Endothelial cell of umbilical vein (primary cell): ENCODE results near the gene JMJD8. TPM values are rescaled to one million over a fixed set of nuclear protein-coding genes. Genes with fewer than 3 reads are reported as not detected.
A peak's percentile ranks its signal among the peaks of the same experiment; 100 is the strongest.

Source experiments
- BruUV-seq: library from RNA; stranded (reverse); fragments of 400-500 nt; replicated peaks from 2 replicates; lab custom pipeline; 2021; lab: Mats Ljungman, UMichigan
- CTCF ChIA-PET: fragments of 300-600, 350-600 bp; sonication (Branson Sonifier 250); formaldehyde crosslinking; loops from one replicate; lab custom pipeline; 2021; ENCODE audit warnings: antibody characterized with exemption, inconsistent platforms; lab: Charles Lee
- POLR2A ChIA-PET: fragments of 300-600, 350-600 bp; sonication (Branson Sonifier 250); formaldehyde crosslinking; loops from one replicate; lab custom pipeline; 2021; ENCODE audit warnings: antibody characterized with exemption, inconsistent platforms; lab: Charles Lee
- DNase-seq: peaks from one replicate; pipeline ENCODE4 v3.0.0-alpha.2; 2011; ENCODE audit warnings: low read depth, low spot score
- FAIRE-seq: peaks from 2 replicates; lab custom pipeline; 2011; peaks lifted over from hg19 to GRCh38; lab: Jason Lieb, UNC
- H2AFZ ChIP-seq: 2 replicates; pipeline ENCODE4 v1.6.0; 2012; ENCODE audit warnings: low read depth, low read length, control low read depth, inconsistent platforms
- H3K27ac ChIP-seq: 2 replicates; pipeline ENCODE4 v1.5.1; 2011; ENCODE audit warnings: low read depth, mild to moderate bottlenecking, control low read depth, low read length, moderate library complexity; ENCODE audit not compliant: insufficient read depth
- H3K27me3 ChIP-seq, 2 experiments: 2 replicates each; pipeline versions ENCODE4 v1.6.0 to v1.6.1; 2011; ENCODE audit warnings: low read length in 2 of 2, mixed read lengths in 1 of 2; ENCODE audit not compliant: control insufficient read depth in 2 of 2, insufficient read depth in 2 of 2
- H3K36me3 ChIP-seq, 2 experiments: 2 replicates in 1 of 2; 3 replicates in 1 of 2; pipeline ENCODE4 v1.5.1; 2011; ENCODE audit warnings: low read length in 2 of 2, mild to moderate bottlenecking in 1 of 2, moderate library complexity in 1 of 2; ENCODE audit not compliant: control insufficient read depth in 2 of 2, insufficient read depth in 2 of 2; ENCODE audit errors: extremely low read depth in 1 of 2
- H3K4me1 ChIP-seq: 3 replicates; pipeline ENCODE4 v1.5.1; 2011; ENCODE audit warnings: mild to moderate bottlenecking, low read length; ENCODE audit not compliant: control insufficient read depth, insufficient read depth; ENCODE audit errors: extremely low read depth
- H3K4me2 ChIP-seq: 2 replicates; pipeline ENCODE4 v1.6.1; 2011; ENCODE audit warnings: low read length, control low read depth, mixed read lengths; ENCODE audit not compliant: insufficient read depth
- H3K4me3 ChIP-seq, 3 experiments: fragments of 200-600 bp in 1 of 3; sonication (generic), shearing (Covaris generic) in 1 of 3; replicated peaks in 1 of 3; 2 replicates each; pipeline ENCODE4 v1.5.1; 2011 to 2016; ENCODE audit warnings: control low read depth in 3 of 3, low read length in 3 of 3, mild to moderate bottlenecking in 2 of 3, inconsistent platforms in 1 of 3, low read depth in 1 of 3, moderate library complexity in 1 of 3; ENCODE audit not compliant: insufficient read depth in 1 of 3
- H3K79me2 ChIP-seq: 2 replicates; pipeline ENCODE4 v1.6.0; 2012; ENCODE audit warnings: low read length, inconsistent platforms; ENCODE audit not compliant: control insufficient read depth, insufficient read depth
- H3K9ac ChIP-seq: replicated peaks from 2 replicates; pipeline ENCODE3; 2011; ENCODE audit warnings: low read length, control low read depth; ENCODE audit not compliant: insufficient read depth; ENCODE audit errors: extremely low read depth
- H3K9me1 ChIP-seq: replicated peaks from 3 replicates; pipeline ENCODE4 v1.6.0; 2011; ENCODE audit warnings: mild to moderate bottlenecking, low read length; ENCODE audit not compliant: control insufficient read depth, insufficient read depth; ENCODE audit errors: extremely low read depth
- H3K9me3 ChIP-seq: replicated peaks from 2 replicates; pipeline ENCODE4 v1.5.1; 2012; ENCODE audit warnings: low read length, inconsistent platforms; ENCODE audit not compliant: control insufficient read depth, insufficient read depth
- H4K20me1 ChIP-seq: replicated peaks from 2 replicates; pipeline ENCODE3; 2011; ENCODE audit warnings: mild to moderate bottlenecking, low read length; ENCODE audit not compliant: control insufficient read depth, insufficient read depth; ENCODE audit errors: extremely low read depth
- CTCF ChIP-seq, 2 donors: IDR thresholded peaks; 1 replicate in 1 of 2; 2 replicates in 1 of 2; pipeline ENCODE4 v1.5.1; 2011; ENCODE audit warnings: low read length in 2 of 2, mild to moderate bottlenecking in 2 of 2, moderate library complexity in 2 of 2, control low read depth in 1 of 2, inconsistent platforms in 1 of 2, low read depth in 1 of 2; ENCODE audit not compliant: insufficient read depth in 1 of 2; ENCODE audit errors: extremely low read depth in 1 of 2
- EZH2 ChIP-seq: IDR thresholded peaks from 2 replicates; pipeline ENCODE4 v1.6.1; 2012; ENCODE audit warnings: borderline replicate concordance, low read depth, mild to moderate bottlenecking, moderate library complexity, low read length, inconsistent platforms; ENCODE audit not compliant: severe bottlenecking
- FOS ChIP-seq: IDR thresholded peaks from 2 replicates; pipeline ENCODE4 v1.6.1; 2011; ENCODE audit warnings: mild to moderate bottlenecking, low read length, moderate library complexity, borderline replicate concordance; ENCODE audit not compliant: insufficient read depth
- GATA2 ChIP-seq: IDR thresholded peaks from 2 replicates; pipeline ENCODE4 v1.7.0; 2011; ENCODE audit warnings: low read depth, mild to moderate bottlenecking, moderate library complexity, mixed read lengths, low read length; ENCODE audit not compliant: insufficient read length, insufficient read depth
- JUN ChIP-seq: IDR thresholded peaks from 2 replicates; pipeline ENCODE4 v1.6.1; 2011; ENCODE audit warnings: borderline replicate concordance, low read depth; ENCODE audit not compliant: insufficient read length, insufficient read depth
- MAX ChIP-seq: IDR thresholded peaks from 2 replicates; pipeline ENCODE4 v1.6.1; 2011; ENCODE audit not compliant: insufficient read depth, insufficient read length
- MYC ChIP-seq: IDR thresholded peaks from one replicate; pipeline ENCODE4 v1.6.1; 2011; ENCODE audit warnings: mild to moderate bottlenecking, low read depth, low read length
- POLR2A ChIP-seq: IDR thresholded peaks from 2 replicates; pipeline ENCODE4 v1.6.1; 2012; ENCODE audit warnings: low read depth, mild to moderate bottlenecking, control low read depth, low read length
- POLR2AphosphoS5 ChIP-seq: IDR thresholded peaks from 2 replicates; pipeline ENCODE4 v1.6.1; 2012; ENCODE audit warnings: low read depth, mild to moderate bottlenecking, control low read depth, low read length, moderate library complexity; ENCODE audit not compliant: insufficient read depth
- dilution Hi-C: fragments of 300-500 bp; cut with MboI; formaldehyde crosslinking; loops from one replicate; pipeline ENCODE4 v1.15.0; 2019; ENCODE audit warnings: low sequenced_read_pairs; ENCODE audit not compliant: extremely low pct_ligation_motif_present
- intact Hi-C: fragments of 100-400 bp; cut with micrococcal nuclease; formaldehyde crosslinking; loops from one replicate; pipeline ENCODE4 v1.10.0; 2022
- polyA plus RNA-seq, 4 experiments: library from polyadenylated mRNA; depleted of rRNA in 3 of 4; stranded (reverse) in 3 of 4; unstranded in 1 of 4; fragments of >200 nt; gene quantifications; 2 replicates each; pipeline versions ENCODE4 v1.2.1 to v1.2.3, GENCODE V29; 2011 to 2012; ENCODE audit warnings: missing spikeins in 1 of 4
- total RNA-seq: library from RNA; stranded (reverse); gene quantifications from 2 replicates; pipeline ENCODE4 v1.2.3, GENCODE V29; 2021

The JMJD8 gene
- total and polyA plus RNA-seq, 2 donors (not counting 3 experiments of a cell fraction or from before 2014, with no cell fraction given) = 55.1 to 102 TPM

- TF ChIP-seq MYC (no peak), EZH2 (no peak), POLR2AphosphoS5 (no peak), JUN (no peak), GATA2 (no peak), CTCF (IDR thresholded peaks at IDR 0.05; ENCODE audit: extremely low read depth in 1 of 2, insufficient read depth in 1 of 2, low read depth in 1 of 2, low read length in 2 of 2) (no peak), POLR2A (no peak), MAX (no peak), FOS (no peak)
- H3K4me3 ChIP-seq = peak overlapping the region in 2 of 3 experiments; percentile 17 to 52
- FAIRE-seq (no peak), DNase-seq (peak; percentile 49)
- peak overlapping the region; percentile 61 for H2AFZ ChIP-seq
- H3K9me1 ChIP-seq = no peaks in the 10 kb centered on the region
- H3K4me2 ChIP-seq = peak overlapping the region; percentile 22
- ChIA-PET CTCF (no interaction called here), POLR2A (no interaction called here)
- intact Hi-C loops (loop anchor here (1.0 kb wide), 1 partner anchor 11 kb away; the partner anchor contains the start of gene RHOT2), dilution Hi-C loops (no loop called here)
- H3K79me2 ChIP-seq = peaks cover 31% of the 10 kb centered on the region
- no peak overlapping the region for H3K27ac ChIP-seq
- peaks cover 7 to 12% of the 10 kb centered on the region in 2 experiments for H3K36me3 ChIP-seq
- H4K20me1 ChIP-seq = no peaks in the 10 kb centered on the region
- no peak overlapping the region for H3K9ac ChIP-seq
- peaks cover 20% of the 10 kb centered on the region for H3K4me1 ChIP-seq
- BruUV-seq = no TSS peak
- no peaks in the 10 kb centered on the region for H3K27me3 ChIP-seq
- no peaks in the 10 kb centered on the region for H3K9me3 ChIP-seq
Measured at GRCh38 chr16:678858-679813, 5.0 kb downstream of the JMJD8 start.
